Spleen (tissue), 11 donors: Measurements from ENCODE around the gene FAM110A. TPM values are rescaled to one million over a fixed set of nuclear protein-coding genes. Genes with fewer than 3 reads are reported as not detected.

Source experiments
- DNase-seq: peaks from one replicate; pipeline ENCODE4 v3.0.0-alpha.2; 2020
- H3K27ac ChIP-seq, 8 donors: fragments of 200-600 bp; sonication (generic) in 7 of 8; 1 replicate in 4 of 8; 2 replicates in 4 of 8; pipeline versions ENCODE4 v1.5.0 to v1.8.0; 2016 to 2021; ENCODE audit warnings: inconsistent platforms in 4 of 8, mild to moderate bottlenecking in 4 of 8, moderate library complexity in 1 of 8
- H3K27me3 ChIP-seq, 7 donors: fragments of 200-600 bp; sonication (generic) in 6 of 7; replicated peaks in 1 of 7; 1 replicate in 4 of 7; 2 replicates in 3 of 7; pipeline versions ENCODE4 v1.5.0 to v1.8.0; 2016 to 2021; ENCODE audit warnings: inconsistent platforms in 3 of 7, mild to moderate bottlenecking in 1 of 7
- H3K36me3 ChIP-seq, 6 donors: fragments of 200-600 bp; sonication (generic) in 5 of 6; 1 replicate in 4 of 6; 2 replicates in 2 of 6; pipeline versions ENCODE4 v1.5.0 to v1.8.0; 2016 to 2021; ENCODE audit warnings: inconsistent platforms in 2 of 6
- H3K4me1 ChIP-seq, 6 donors: fragments of 200-600 bp; sonication (generic) in 5 of 6; 1 replicate in 3 of 6; 2 replicates in 3 of 6; pipeline versions ENCODE4 v1.5.0 to v1.8.0; 2016 to 2021; ENCODE audit warnings: inconsistent platforms in 3 of 6
- H3K4me3 ChIP-seq, 8 donors: fragments of 200-600 bp; sonication (generic) in 7 of 8; 1 replicate in 4 of 8; 2 replicates in 4 of 8; pipeline versions ENCODE4 v1.5.0 to v1.8.0; 2016 to 2021; ENCODE audit warnings: inconsistent platforms in 4 of 8, mild to moderate bottlenecking in 4 of 8, moderate library complexity in 2 of 8
- H3K9me3 ChIP-seq, 8 donors: fragments of 200-600 bp; sonication (generic) in 7 of 8; 1 replicate in 4 of 8; 2 replicates in 4 of 8; pipeline versions ENCODE4 v1.5.0 to v1.8.0; 2016 to 2021; ENCODE audit warnings: inconsistent platforms in 4 of 8
- CTCF ChIP-seq, 11 experiments: fragments of 200-600 bp in 7 of 11; fragments of 450-650 bp in 4 of 11; sonication (generic) in 4 of 11; IDR thresholded peaks in 8 of 11; conservative IDR thresholded peaks in 3 of 11; 1 replicate in 7 of 11; 2 replicates in 4 of 11; pipeline versions ENCODE4 v1.4.0 to v1.8.0; 2016 to 2021; ENCODE audit warnings: antibody characterized with exemption in 11 of 11, inconsistent platforms in 4 of 11, mild to moderate bottlenecking in 1 of 11
- POLR2A ChIP-seq, 3 donors: fragments of 450-650 bp; IDR thresholded peaks; one replicate each; pipeline ENCODE4 v1.5.1; 2017; ENCODE audit warnings: antibody characterized with exemption in 3 of 3, mild to moderate bottlenecking in 1 of 3
- POLR2AphosphoS5 ChIP-seq, 3 donors: sonication (generic); formaldehyde crosslinking; IDR thresholded peaks; one replicate each; pipeline ENCODE4 v1.5.1; 2017; ENCODE audit warnings: antibody characterized with exemption in 3 of 3
- WGBS, 5 donors: extraction: QIAGEN DNeasy Blood & Tissue Kit in 3 of 5; methylation state at CpG; one replicate each; pipeline versions ENCODE4 v1.1.5 to v1.1.7; 2013 to 2018; 5-methylcytosine and 5-hydroxymethylcytosine counted together
- intact Hi-C: fragments of 100-400 bp; cut with DNase I; formaldehyde crosslinking; loops from one replicate; pipeline ENCODE4 v1.15.0; 2023; ENCODE audit warnings: low total_unique reads
- polyA plus RNA-seq, 3 donors: library from polyadenylated mRNA; stranded (reverse); fragments of 200-250 nt; gene quantifications; one replicate each; pipeline ENCODE4 v1.2.1, GENCODE V29; 2013
- total RNA-seq, 7 donors: library from RNA; depleted of rRNA in 3 of 7; stranded (reverse); fragments of >200 nt in 3 of 7; fragmentation: NEBNext Ultra II Directional in 4 of 7; extraction: Animal tissue kit (Norgen Biotek cat#: 25700) in 4 of 7; gene quantifications; one replicate each; pipeline versions ENCODE4 v1.1.0 to v1.2.1, GENCODE V29; 2016 to 2021
- donor health status: healthy with polysubstance abuse.
- donor health status: DM: no; HTN: no; CAD: no; lungs with moderate emphysema.
- donor health status: DM: no; HTN: no; CAD: no.
- donor health status: Bipolar disorder and iron deficiency.
- donor health status: healthy.
- donor health status: DM: no; HTN: no; CAD: no.
- donor health status: DM: yes; HTN: yes; CAD: no.

FAM110A gene
- total and polyA plus RNA-seq, 10 donors = 11.3 to 32.0 (median 23.2) TPM

DNA sequence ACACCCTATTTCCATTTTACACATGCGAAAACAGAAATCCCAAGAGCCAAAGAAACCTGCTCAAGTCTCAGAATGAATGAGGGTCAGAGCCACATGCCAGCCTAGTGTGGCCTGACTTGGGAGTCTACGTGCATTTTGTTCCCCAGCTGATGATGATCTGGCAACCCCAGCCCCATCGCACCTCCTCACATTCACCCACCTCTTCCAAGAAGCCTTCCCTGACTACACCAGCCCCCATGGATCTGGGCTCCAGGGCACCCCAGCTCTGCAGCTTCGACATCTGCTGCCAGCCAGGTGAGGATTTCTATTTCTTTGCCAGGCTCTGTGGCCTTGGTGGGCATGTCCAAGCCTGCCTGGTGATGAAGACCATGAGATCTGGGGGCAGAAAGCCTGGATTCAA lies 41.6 kb downstream of the FAM110A start:
- TF ChIP-seq CTCF (IDR thresholded peaks at IDR 0.05 in 8 of 11, conservative IDR thresholded peaks at IDR 0.05 in 3 of 11) (no peak), POLR2AphosphoS5 (IDR thresholded peaks at IDR 0.05) (no peak), POLR2A (IDR thresholded peaks at IDR 0.05) (no peak)
- DNase-seq = no peak

DNA sequence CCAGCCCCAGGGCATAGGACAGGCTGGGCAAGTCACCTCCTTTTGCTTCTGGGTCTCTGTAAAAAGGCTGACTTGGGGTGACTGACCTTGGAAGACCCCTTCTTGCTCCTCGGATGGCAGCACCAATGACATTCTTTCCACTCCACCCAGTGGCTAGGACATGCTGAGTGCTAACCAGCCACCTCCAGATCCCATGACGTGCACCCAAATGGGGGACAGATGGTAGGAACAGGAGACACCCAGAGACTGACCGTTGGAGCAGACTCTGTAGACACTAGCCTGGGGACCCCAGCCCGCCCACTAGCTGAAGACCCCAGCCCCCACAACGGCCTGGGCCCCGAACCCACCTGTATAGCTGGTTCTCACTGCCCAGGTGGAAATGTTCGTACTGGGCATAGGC lies 44.3 kb downstream of the FAM110A start:
- no peaks in the 10 kb centered on the region for H3K9me3 ChIP-seq
- DNase-seq = no peak
- WGBS, 5 donors = 82 to 86% (median 85%) methylated on average over 7 of the region's 7 CpGs
- peaks cover 0 to 9% (median 0%) of the 10 kb centered on the region in 6 donors for H3K4me1 ChIP-seq
- no peak for TF ChIP-seq POLR2A (IDR thresholded peaks at IDR 0.05)
- no peak for TF ChIP-seq POLR2AphosphoS5 (IDR thresholded peaks at IDR 0.05)
- no peak for TF ChIP-seq CTCF (IDR thresholded peaks at IDR 0.05 in 8 of 11, conservative IDR thresholded peaks at IDR 0.05 in 3 of 11)
- H3K27me3 ChIP-seq = no peaks in the 10 kb centered on the region
- H3K4me3 ChIP-seq = no peak overlapping the region
- no peak overlapping the region for H3K27ac ChIP-seq
- intact Hi-C loops = no loop called here
- H3K36me3 ChIP-seq = no peaks in the 10 kb centered on the region

More for the DNA sequence above, 41.6 kb downstream of the FAM110A start:
- Histone ChIP-seq H3K27me3 (no peaks in the 10 kb centered on the region), H3K9me3 (no peaks in the 10 kb centered on the region), H3K4me1 (no peaks in the 10 kb centered on the region), H3K36me3 (no peaks in the 10 kb centered on the region), H3K4me3 (no peak overlapping the region), H3K27ac (no peak overlapping the region)
- WGBS, 5 donors = 87 to 89% (median 89%) methylated on average over 4 of the region's 4 CpGs
- intact Hi-C loops = no loop called here

GRCh38 chr20:878511-879307 lies 45.2 kb downstream of the FAM110A start:
- no peak for TF ChIP-seq CTCF (IDR thresholded peaks at IDR 0.05 in 8 of 11, conservative IDR thresholded peaks at IDR 0.05 in 3 of 11)
- TF ChIP-seq POLR2A (IDR thresholded peaks at IDR 0.05) = no peak
- TF ChIP-seq POLR2AphosphoS5 (IDR thresholded peaks at IDR 0.05) = no peak
- WGBS, 5 donors = 59 to 67% (median 65%) methylated on average over 9 of the region's 9 CpGs
- DNase-seq = peak; percentile 18
- Histone ChIP-seq H3K27ac (no peak overlapping the region), H3K9me3 (no peaks in the 10 kb centered on the region), H3K4me3 (no peak overlapping the region), H3K27me3 (peaks cover 0 to 5% (median 0%) of the 10 kb centered on the region in 7 donors), H3K36me3 (no peaks in the 10 kb centered on the region), H3K4me1 (peaks cover 0 to 9% (median 0%) of the 10 kb centered on the region in 6 donors)
- intact Hi-C loops = no loop called here

- intact Hi-C loops = no loop called here
- Histone ChIP-seq H3K36me3 (no peaks in the 10 kb centered on the region), H3K4me3 (no peak overlapping the region), H3K9me3 (no peaks in the 10 kb centered on the region), H3K4me1 (peaks cover 0 to 9% (median 0%) of the 10 kb centered on the region in 6 donors), H3K27ac (no peak overlapping the region), H3K27me3 (peaks cover 0 to 13% (median 1%) of the 10 kb centered on the region in 7 donors)
- WGBS, 5 donors = 62 to 85% (median 77%) methylated on average over 4 of the region's 4 CpGs
- TF ChIP-seq POLR2A (IDR thresholded peaks at IDR 0.05) (no peak), POLR2AphosphoS5 (IDR thresholded peaks at IDR 0.05) (no peak), CTCF (IDR thresholded peaks at IDR 0.05 in 8 of 11, conservative IDR thresholded peaks at IDR 0.05 in 3 of 11) (no peak)
- DNase-seq = no peak
These were observed 46.1 kb downstream of the FAM110A start for GRCh38 chr20:879626-880025.
